Superior temporal gyrus (tissue), 1 donor: ENCODE measurements around the gene CXCL1.

Source experiments
- DNase-seq: peaks from one replicate; pipeline ENCODE4 v3.0.0-alpha.2; 2016; ENCODE audit errors: extremely low spot score

Gene CXCL1

GRCh38 chr4:73851293-73851692 lies 17.9 kb upstream of the CXCL1 start:
- DNase-seq, result no peak

- DNase-seq, result no peak
Measured at GRCh38 chr4:73852771-73853170, 16.4 kb upstream of the CXCL1 start.

DNA sequence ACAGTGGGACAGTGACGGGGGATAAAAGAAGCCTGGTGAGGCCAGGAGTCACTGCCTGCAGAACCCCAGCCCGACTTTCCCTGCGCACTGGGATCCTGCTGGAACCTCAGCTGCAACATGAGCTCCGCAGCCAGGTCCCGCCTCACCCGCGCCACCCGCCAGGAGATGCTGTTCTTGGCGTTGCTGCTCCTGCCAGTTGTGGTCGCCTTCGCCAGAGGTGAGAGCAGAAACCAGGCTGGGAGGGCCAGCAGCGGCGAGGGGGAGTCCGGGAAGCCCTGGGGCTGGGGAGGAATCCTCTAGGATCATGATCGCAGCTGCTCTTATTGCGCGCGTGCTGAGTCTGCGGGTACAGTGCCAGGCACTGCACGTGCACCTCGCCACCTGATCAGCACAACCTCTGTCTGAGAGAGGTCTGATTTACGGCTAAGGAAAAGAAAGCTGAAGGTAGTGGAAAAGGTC lies 15.9 kb upstream of the CXCL1 start, which contains the start of gene PF4V1:
TSS of gene PF4V1 (plus strand) at position 51 of the 459 bp plus-strand sequence. CDS start at position 118, 67 bp downstream.
- no peak for DNase-seq

DNA sequence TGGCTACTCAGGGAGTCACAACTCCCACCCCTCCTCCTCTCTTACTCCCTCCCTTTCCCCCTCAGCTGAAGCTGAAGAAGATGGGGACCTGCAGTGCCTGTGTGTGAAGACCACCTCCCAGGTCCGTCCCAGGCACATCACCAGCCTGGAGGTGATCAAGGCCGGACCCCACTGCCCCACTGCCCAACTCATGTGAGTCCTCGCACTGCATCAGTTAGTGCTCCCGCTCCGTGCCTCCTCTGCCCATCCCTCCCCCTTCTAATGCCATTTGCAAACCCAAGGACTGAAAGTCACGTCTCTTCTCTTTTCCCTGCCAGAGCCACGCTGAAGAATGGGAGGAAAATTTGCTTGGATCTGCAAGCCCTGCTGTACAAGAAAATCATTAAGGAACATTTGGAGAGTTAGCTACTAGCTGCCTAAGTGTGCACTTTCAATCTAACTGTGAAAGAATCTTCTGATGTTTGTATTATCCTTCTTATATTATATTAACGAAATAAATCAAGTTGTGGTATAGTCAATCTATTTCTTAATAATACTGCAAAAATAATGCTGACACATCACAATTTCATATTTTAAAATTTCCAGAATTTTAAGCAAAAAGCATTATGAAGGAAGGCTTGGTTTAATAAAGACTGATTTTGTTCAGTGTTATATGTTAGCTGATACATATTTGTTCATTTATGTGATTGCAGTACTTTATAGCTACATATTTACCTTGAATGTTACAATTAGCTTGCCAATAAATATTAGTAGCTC lies 15.3 kb upstream of the CXCL1 start:
- DNase-seq, result no peak

GRCh38 chr4:73855406-73855805 lies 13.8 kb upstream of the CXCL1 start:
- no peak for DNase-seq

- DNase-seq, result no peak
Measured at GRCh38 chr4:73856518-73856917, 12.7 kb upstream of the CXCL1 start.

DNA sequence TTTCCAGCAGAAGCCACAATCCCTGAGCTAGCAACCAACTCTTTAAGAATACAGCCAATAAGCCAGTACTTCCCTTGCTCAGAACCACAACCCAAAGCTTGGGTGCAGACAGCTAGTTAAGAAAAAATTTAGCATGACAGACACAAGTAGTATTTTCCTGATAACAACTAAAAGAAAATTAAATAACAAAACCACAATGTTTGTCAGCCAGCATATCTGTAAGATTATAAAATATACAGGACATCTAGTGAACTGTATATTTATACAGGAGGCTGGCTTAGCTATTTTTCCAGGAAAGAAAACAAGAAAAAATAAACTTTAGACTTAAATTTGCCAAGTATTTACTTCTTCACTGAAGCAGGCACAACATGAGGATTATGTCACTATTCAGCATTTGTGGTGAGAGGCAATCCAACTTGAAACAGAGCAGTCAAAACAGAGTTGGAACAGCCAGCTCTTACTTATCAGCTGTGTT lies 9.5 kb upstream of the CXCL1 start:
- DNase-seq, result no peak

DNA sequence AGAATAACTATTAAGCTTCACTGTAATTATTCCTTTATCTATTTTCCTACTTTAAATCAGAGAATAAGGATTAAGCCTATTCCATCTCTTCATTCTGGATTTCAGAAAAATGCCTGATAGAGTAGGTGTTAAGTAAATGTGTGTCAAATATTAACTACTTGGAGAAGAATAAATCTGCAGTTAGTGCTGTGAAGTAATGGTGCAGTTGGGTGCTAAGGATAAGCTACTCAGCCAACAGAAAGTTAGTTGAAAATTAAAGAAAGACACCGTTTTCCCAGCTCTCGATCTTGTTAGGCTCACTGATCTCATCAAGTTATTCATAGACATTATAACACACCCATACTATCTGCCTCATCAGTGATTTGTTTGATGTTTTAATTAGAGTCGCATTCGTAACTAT lies 9.0 kb upstream of the CXCL1 start:
- no peak for DNase-seq

GRCh38 chr4:73860917-73861316 lies 8.3 kb upstream of the CXCL1 start:
- DNase-seq, result no peak

DNA sequence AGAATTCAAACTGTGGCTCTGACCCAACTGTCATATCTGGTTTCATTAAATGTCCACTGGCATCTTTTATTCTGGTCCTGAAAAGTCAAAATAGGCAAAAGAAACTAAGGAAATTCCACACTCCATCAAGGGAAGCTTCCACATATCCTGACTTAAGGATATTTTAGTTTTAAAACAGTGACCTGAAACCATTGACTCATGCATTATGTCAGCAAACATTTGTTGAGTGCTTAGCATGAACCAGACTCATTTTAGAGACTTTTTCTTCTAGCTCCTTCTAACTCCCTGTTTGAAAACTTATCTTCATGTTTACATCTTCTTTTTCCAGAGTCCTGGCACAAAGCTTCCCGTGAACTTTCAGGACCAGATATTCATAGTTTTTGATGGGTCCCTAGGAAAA lies 6.9 kb upstream of the CXCL1 start:
- DNase-seq, result no peak

GRCh38 chr4:73864365-73864764 lies 4.8 kb upstream of the CXCL1 start:
- DNase-seq, result no peak

- no peak for DNase-seq
Measured at GRCh38 chr4:73864961-73865360, 4.2 kb upstream of the CXCL1 start.

DNA sequence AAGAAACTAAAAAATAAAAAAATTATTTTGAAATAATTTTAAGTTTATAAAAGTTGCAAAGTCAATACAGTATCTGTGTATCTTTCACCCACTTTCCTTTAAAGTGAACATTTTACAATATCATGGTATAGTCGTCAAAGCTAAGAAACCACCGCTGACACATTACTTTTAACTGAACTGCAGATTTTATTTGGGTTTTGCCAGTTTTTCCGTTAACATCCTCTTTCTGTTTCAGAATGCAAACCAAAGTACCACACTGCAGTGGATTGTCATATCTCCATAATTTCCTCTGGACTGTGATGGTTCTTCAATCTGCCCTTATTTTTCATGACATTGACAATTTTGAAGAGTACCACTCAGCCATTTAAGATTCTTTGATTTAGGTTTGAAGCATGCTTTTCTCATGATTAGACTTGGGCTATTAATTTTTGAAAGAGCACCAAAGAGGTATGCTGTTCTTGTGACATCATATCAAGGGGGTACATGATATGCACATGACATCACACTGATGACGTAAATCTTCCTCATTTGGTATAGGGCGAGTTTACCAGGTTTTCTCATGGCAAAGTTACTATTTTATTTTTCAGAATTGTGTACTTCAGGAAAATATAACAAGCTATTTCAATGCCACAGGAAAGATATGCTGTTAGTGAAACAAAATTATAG lies 3.6 kb upstream of the CXCL1 start:
- DNase-seq, result no peak

DNA sequence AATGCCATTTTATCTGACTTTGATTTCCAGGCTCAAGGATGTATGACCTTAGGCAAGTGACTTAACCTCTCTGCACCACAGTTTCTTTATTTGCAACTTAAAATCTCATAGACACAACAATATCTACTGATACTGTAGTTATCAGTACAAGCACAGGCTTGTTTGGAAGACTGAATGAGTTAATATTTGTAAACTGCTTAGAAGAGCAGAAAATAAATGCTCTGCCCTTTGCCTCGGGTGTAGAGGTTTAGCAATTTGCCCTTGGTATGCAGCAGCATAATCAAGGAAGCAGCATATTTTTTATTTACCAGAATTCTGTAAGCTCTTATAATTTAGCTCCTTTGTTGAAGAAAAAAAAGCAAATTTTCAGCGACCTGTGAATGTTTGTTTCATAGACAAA lies 2.9 kb upstream of the CXCL1 start:
- DNase-seq, result no peak

DNA sequence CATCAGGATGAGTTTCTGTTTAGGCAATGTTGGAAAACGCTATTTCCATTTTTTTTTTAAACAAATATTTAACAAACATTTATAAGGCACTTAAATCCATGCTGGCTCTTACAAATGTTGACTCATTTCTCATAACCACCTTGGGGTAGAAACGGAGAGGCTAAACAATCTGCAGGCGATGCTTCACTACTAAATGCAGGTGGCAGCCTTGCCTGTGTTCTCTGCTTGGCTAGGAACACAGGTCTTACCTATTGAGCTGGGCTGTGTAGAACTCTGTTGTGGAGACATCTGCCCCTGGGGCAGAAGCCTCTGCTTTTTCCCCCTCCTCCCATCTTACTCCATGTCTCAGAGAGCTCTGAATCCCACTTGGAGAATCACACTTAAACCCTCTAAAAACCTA lies 1.4 kb upstream of the CXCL1 start:
- DNase-seq, result no peak

DNA sequence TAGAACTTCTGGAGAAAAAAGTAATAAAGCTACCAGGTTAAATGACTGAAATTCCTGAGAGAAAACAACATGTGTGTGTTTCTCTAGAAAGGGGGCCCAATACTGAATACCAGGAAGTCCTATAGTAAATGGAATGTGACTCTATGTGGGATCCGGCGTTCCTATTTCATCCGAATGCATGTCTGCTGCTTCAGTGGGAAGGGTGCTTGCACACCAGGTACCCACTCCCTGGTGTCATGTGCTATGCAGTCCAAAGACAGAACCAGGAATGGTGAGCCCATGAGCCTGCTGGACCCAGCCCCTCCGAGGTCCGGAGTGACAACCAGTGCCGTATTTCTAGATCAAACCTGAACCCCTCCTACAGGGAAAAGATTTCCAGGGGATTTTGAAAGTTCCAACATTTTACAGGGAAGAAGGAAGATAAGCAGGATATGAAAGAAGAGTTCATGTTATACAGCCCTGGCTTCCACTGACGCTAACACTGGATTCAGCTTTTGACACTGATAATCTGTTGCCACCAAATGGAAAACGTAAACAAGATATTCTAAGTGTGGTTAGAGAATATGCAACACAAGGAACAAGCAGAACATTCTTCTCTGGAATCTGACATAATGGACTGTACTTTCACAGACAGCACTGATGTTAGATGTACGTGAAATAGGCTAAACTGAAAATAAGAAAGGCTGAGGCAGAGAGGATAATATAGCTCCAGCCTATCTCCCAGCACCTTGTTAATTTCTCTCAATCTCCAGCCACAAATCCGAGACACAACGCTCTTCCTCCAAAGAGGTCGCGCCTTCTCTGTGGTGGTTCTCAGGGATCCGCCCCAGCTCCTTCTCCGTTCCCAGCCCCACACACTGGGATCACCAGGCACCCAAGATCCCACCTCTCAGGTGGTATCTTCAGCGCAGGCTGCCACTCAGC lies 725 bp upstream of the CXCL1 start:
- DNase-seq, result no peak

DNA sequence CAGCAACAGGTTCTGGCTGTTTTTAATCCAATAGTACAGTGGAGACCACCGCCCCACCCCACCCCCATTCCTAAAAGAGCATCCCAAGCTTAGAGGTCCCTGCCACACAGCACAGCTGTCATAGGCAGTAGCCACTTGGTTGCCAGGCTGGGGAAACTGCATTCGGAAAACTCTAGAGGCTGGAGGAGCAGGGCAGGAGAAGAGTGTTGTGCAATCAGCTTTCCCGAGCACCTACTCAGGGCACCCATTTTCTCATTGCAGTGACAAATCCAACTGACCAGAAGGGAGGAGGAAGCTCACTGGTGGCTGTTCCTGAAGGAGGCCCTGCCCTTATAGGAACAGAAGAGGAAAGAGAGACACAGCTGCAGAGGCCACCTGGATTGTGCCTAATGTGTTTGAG lies 1.1 kb downstream of the CXCL1 start:
- no peak for DNase-seq

- no peak for DNase-seq
Measured at GRCh38 chr4:73870768-73871167, 1.6 kb downstream of the CXCL1 start.

DNA sequence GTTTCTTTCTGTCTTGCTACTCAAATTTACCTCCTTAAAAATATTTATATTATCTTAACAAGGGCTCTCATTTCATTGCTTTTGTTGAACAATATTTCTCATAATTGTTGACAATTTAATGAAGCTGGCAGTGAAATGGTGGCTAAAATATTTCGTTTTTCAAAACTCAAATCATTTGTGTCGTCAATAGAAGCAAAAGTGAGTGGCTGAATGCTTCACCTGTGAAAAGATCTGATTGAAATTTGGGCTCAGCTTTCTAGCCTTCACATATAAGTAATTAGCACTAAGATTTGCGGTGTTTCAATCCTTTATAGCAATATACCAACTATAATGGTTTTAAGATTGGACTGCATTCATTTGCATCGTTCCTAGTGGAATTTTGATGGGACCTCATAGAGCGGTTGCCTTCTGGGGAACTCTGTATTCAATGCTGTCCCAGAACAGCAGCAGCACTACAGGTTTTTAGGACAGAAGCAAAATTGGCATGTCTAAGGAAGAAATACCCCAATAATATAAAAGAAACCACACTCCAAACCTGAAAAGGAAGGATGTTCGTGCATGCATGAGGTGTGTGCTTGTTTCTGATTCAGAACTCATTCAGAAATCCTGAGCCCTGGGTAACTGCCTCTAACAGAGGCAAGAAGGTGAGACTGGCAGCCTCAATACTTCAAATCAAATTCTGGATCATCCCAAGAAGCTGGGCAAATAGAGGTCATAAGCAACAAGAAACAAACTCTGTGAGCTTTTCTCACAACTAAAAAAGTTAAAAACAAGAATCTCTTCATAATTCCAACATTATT lies 2.5 kb downstream of the CXCL1 start:
- no peak for DNase-seq

- DNase-seq, result no peak
Measured at GRCh38 chr4:73872316-73873108, 3.3 kb downstream of the CXCL1 start.
